Measurements from ENCODE around the gene GXYLT1. TPM values are rescaled to one million over a fixed set of nuclear protein-coding genes. Genes with fewer than 3 reads are reported as not detected.
A peak's percentile ranks its signal among the peaks of the same experiment; 100 is the strongest.

Gene GXYLT1
- total RNA-seq, 1 donor from 2014 or later: 18.4 TPM

GRCh38 chr12:42163913-42164312 is 19.2 kb upstream of the GXYLT1 start:
- Mint-ChIP-seq H3K36me3 (ENCODE audit: low read depth) (no peaks in the 10 kb centered on the region), H3K27me3 (ENCODE audit: low read depth) (no peaks in the 10 kb centered on the region), H3K27ac (ENCODE audit: unreplicated experiment) (no peak overlapping the region), H3K4me1 (no peaks in the 10 kb centered on the region), H3K4me3 (no peak overlapping the region), H3K9me3 (no peaks in the 10 kb centered on the region)
- no peak for TF ChIP-seq CTCF (conservative IDR thresholded peaks at IDR 0.05)
- no peak for DNase-seq (ENCODE audit: low read depth, low spot score)

- no peak overlapping the region for H3K27ac Mint-ChIP-seq (ENCODE audit: unreplicated experiment)
- no peaks in the 10 kb centered on the region for H3K4me1 Mint-ChIP-seq
- H3K36me3 Mint-ChIP-seq (ENCODE audit: low read depth): no peaks in the 10 kb centered on the region
- no peaks in the 10 kb centered on the region for H3K9me3 Mint-ChIP-seq
- TF ChIP-seq CTCF (conservative IDR thresholded peaks at IDR 0.05): no peak
- no peak overlapping the region for H3K4me3 Mint-ChIP-seq
- H3K27me3 Mint-ChIP-seq (ENCODE audit: low read depth): no peaks in the 10 kb centered on the region
- no peak for DNase-seq (ENCODE audit: low read depth, low spot score)
These were observed 18.3 kb upstream of the GXYLT1 start for GRCh38 chr12:42162965-42163364.

- no peak for TF ChIP-seq CTCF (conservative IDR thresholded peaks at IDR 0.05)
- no peak overlapping the region for H3K4me3 Mint-ChIP-seq
- no peak for DNase-seq (ENCODE audit: low read depth, low spot score)
- no peak overlapping the region for H3K27ac Mint-ChIP-seq (ENCODE audit: unreplicated experiment)
- H3K4me1 Mint-ChIP-seq: no peaks in the 10 kb centered on the region
- H3K27me3 Mint-ChIP-seq (ENCODE audit: low read depth): no peaks in the 10 kb centered on the region
- H3K9me3 Mint-ChIP-seq: no peaks in the 10 kb centered on the region
- H3K36me3 Mint-ChIP-seq (ENCODE audit: low read depth): no peaks in the 10 kb centered on the region
These were observed 17.5 kb upstream of the GXYLT1 start for GRCh38 chr12:42162193-42162592.

GRCh38 chr12:42161529-42161928 is 16.9 kb upstream of the GXYLT1 start:
- TF ChIP-seq CTCF (conservative IDR thresholded peaks at IDR 0.05): no peak
- Mint-ChIP-seq H3K4me3 (no peak overlapping the region), H3K4me1 (no peaks in the 10 kb centered on the region), H3K9me3 (no peaks in the 10 kb centered on the region), H3K27me3 (ENCODE audit: low read depth) (no peaks in the 10 kb centered on the region), H3K36me3 (ENCODE audit: low read depth) (no peaks in the 10 kb centered on the region), H3K27ac (ENCODE audit: unreplicated experiment) (no peak overlapping the region)
- no peak for DNase-seq (ENCODE audit: low read depth, low spot score)

GRCh38 chr12:42156232-42156631 is 11.6 kb upstream of the GXYLT1 start:
- no peak for DNase-seq (ENCODE audit: low read depth, low spot score)
- Mint-ChIP-seq H3K27me3 (ENCODE audit: low read depth) (no peaks in the 10 kb centered on the region), H3K4me1 (no peaks in the 10 kb centered on the region), H3K9me3 (peaks cover 4% of the 10 kb centered on the region), H3K27ac (ENCODE audit: unreplicated experiment) (peak overlapping the region; percentile 69), H3K4me3 (no peak overlapping the region), H3K36me3 (ENCODE audit: low read depth) (peaks cover 11% of the 10 kb centered on the region)
- TF ChIP-seq CTCF (conservative IDR thresholded peaks at IDR 0.05): no peak

Data from neural crest cell (in vitro differentiated cells).